MM.1S (cell line): Measurements from ENCODE around the gene FABP6.

Experiments used
- DNase-seq: peaks from one replicate; pipeline ENCODE4 v3.0.0-alpha.2; 2015
- H2AFZ ChIP-seq: fragments of 300-600 bp; sonication (generic); 2 replicates; pipeline ENCODE4 v1.6.0; 2016; ENCODE audit warnings: antibody characterized with exemption, low read length
- H3F3A ChIP-seq: fragments of 300-600 bp; sonication (generic); 2 replicates; pipeline ENCODE4 v1.6.1; 2016; ENCODE audit warnings: mild to moderate bottlenecking, antibody characterized with exemption, low read length, moderate library complexity, mixed read lengths; ENCODE audit not compliant: insufficient read depth
- H3K27ac ChIP-seq: fragments of 300-600 bp; sonication (generic); 2 replicates; pipeline ENCODE4 v1.5.1; 2016; ENCODE audit warnings: mild to moderate bottlenecking, low read length
- H3K27me3 ChIP-seq: fragments of 300-600 bp; sonication (generic); replicated peaks from 2 replicates; pipeline ENCODE4 v1.6.0; 2016; ENCODE audit warnings: low read length; ENCODE audit not compliant: insufficient read depth
- H3K36me3 ChIP-seq: fragments of 300-600 bp; sonication (generic); replicated peaks from 2 replicates; pipeline ENCODE4 v1.6.1; 2016; ENCODE audit warnings: mild to moderate bottlenecking, low read length, mixed read lengths; ENCODE audit not compliant: insufficient read depth
- H3K4me1 ChIP-seq: fragments of 300-600 bp; sonication (generic); 2 replicates; pipeline ENCODE4 v1.6.1; 2016; ENCODE audit warnings: low read length, mixed read lengths
- H3K4me2 ChIP-seq: fragments of 300-600 bp; sonication (generic); 2 replicates; pipeline ENCODE4 v1.6.0; 2016; ENCODE audit warnings: low read depth, low read length
- H3K4me3 ChIP-seq: fragments of 300-600 bp; sonication (generic); 2 replicates; pipeline ENCODE4 v1.5.1; 2016; ENCODE audit warnings: low read length, mixed read lengths
- H3K79me2 ChIP-seq: fragments of 300-600 bp; sonication (generic); 2 replicates; pipeline ENCODE4 v1.6.1; 2016; ENCODE audit warnings: mixed run types, low read length, mixed read lengths
- H3K9ac ChIP-seq: fragments of 300-600 bp; sonication (generic); 2 replicates; pipeline ENCODE4 v1.6.1; 2016; ENCODE audit warnings: low read length, mixed read lengths
- H3K9me2 ChIP-seq: fragments of 300-600 bp; sonication (generic); replicated peaks from 2 replicates; pipeline ENCODE4 v1.6.1; 2016; ENCODE audit warnings: mild to moderate bottlenecking, low read length, mixed read lengths; ENCODE audit not compliant: insufficient read depth
- H3K9me3 ChIP-seq: fragments of 300-600 bp; sonication (generic); replicated peaks from 2 replicates; pipeline ENCODE4 v1.6.1; 2016; ENCODE audit warnings: mild to moderate bottlenecking, low read length, mixed read lengths; ENCODE audit not compliant: insufficient read depth
- H4K20me1 ChIP-seq: fragments of 300-600 bp; sonication (generic); 2 replicates; pipeline ENCODE4 v1.6.1; 2016; ENCODE audit warnings: mild to moderate bottlenecking, low read length, moderate library complexity, mixed read lengths; ENCODE audit not compliant: insufficient read depth
- EZH2 ChIP-seq: fragments of 300-600 bp; sonication (generic); optimal IDR thresholded peaks from 2 replicates; pipeline ENCODE3; 2017; ENCODE audit warnings: low read depth, mild to moderate bottlenecking, antibody characterized with exemption, low read length, mixed read lengths
- EZH2phosphoT487 ChIP-seq: fragments of 300-600 bp; sonication (generic); IDR thresholded peaks from 2 replicates; pipeline ENCODE4 v1.6.1; 2018; ENCODE audit warnings: antibody characterized with exemption, low read length
- TF ChIP-seq, protein P1 (sequence below): fragments of 300-600 bp; sonication (generic); IDR thresholded peaks from 2 replicates; pipeline ENCODE4 v1.5.1; 2016; ENCODE audit warnings: antibody characterized with exemption, low read length, mixed read lengths

FABP6 gene

GRCh38 chr5:160269017-160269416 is 39.7 kb downstream of the FABP6 start:
- Histone ChIP-seq H3F3A (no peaks in the 10 kb centered on the region), H2AFZ (no peak overlapping the region), H3K79me2 (no peaks in the 10 kb centered on the region), H3K27me3 (no peaks in the 10 kb centered on the region), H3K36me3 (no peaks in the 10 kb centered on the region), H4K20me1 (no peaks in the 10 kb centered on the region), H3K4me1 (no peaks in the 10 kb centered on the region), H3K4me2 (no peak overlapping the region), H3K9me2 (no peaks in the 10 kb centered on the region), H3K27ac (no peak overlapping the region), H3K9ac (no peak overlapping the region), H3K9me3 (no peaks in the 10 kb centered on the region), H3K4me3 (no peak overlapping the region)
- TF ChIP-seq, protein P1, sequence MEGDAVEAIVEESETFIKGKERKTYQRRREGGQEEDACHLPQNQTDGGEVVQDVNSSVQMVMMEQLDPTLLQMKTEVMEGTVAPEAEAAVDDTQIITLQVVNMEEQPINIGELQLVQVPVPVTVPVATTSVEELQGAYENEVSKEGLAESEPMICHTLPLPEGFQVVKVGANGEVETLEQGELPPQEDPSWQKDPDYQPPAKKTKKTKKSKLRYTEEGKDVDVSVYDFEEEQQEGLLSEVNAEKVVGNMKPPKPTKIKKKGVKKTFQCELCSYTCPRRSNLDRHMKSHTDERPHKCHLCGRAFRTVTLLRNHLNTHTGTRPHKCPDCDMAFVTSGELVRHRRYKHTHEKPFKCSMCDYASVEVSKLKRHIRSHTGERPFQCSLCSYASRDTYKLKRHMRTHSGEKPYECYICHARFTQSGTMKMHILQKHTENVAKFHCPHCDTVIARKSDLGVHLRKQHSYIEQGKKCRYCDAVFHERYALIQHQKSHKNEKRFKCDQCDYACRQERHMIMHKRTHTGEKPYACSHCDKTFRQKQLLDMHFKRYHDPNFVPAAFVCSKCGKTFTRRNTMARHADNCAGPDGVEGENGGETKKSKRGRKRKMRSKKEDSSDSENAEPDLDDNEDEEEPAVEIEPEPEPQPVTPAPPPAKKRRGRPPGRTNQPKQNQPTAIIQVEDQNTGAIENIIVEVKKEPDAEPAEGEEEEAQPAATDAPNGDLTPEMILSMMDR = no peak
- TF ChIP-seq EZH2 (no peak), EZH2phosphoT487 (no peak)
- no peak for DNase-seq

DNA sequence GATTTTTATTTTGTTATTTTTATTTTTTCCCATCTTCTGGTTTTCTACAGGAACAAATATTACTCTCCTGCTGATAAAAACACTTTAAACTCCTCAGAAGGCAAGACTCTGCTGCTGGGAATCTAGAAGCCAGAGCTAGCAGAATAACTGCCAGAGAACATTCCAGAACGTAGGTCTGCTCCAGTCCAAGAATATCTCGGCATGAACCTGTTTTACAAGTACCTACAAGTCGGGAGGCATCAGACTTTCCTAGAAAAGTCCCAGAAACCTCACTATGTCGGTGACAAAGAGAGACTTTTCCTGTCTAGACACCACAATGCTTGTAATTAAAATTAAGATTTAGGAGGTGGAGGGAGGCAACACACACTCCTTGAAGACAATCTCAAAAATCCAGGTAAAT is 41.4 kb downstream of the FABP6 start:
- Histone ChIP-seq H3K79me2 (no peaks in the 10 kb centered on the region), H3K4me1 (no peaks in the 10 kb centered on the region), H3K9ac (no peak overlapping the region), H3K27me3 (no peaks in the 10 kb centered on the region), H4K20me1 (no peaks in the 10 kb centered on the region), H3K9me2 (no peaks in the 10 kb centered on the region), H3K4me3 (no peak overlapping the region), H3K36me3 (no peaks in the 10 kb centered on the region), H3F3A (no peaks in the 10 kb centered on the region), H3K4me2 (no peak overlapping the region), H3K9me3 (no peaks in the 10 kb centered on the region), H2AFZ (no peak overlapping the region), H3K27ac (no peak overlapping the region)
- TF ChIP-seq EZH2 (no peak), EZH2phosphoT487 (no peak)
- TF ChIP-seq, protein P1 = no peak
- no peak for DNase-seq

GRCh38 chr5:160271396-160271795 is 42.1 kb downstream of the FABP6 start:
- no peak overlapping the region for H3K4me2 ChIP-seq
- no peak overlapping the region for H3K27ac ChIP-seq
- no peaks in the 10 kb centered on the region for H3K9me3 ChIP-seq
- TF ChIP-seq EZH2 (no peak), EZH2phosphoT487 (no peak)
- TF ChIP-seq, protein P1 = no peak
- H3K27me3 ChIP-seq = no peaks in the 10 kb centered on the region
- H4K20me1 ChIP-seq = no peaks in the 10 kb centered on the region
- H3K9me2 ChIP-seq = no peaks in the 10 kb centered on the region
- H3K9ac ChIP-seq = no peak overlapping the region
- no peaks in the 10 kb centered on the region for H3K79me2 ChIP-seq
- no peak overlapping the region for H2AFZ ChIP-seq
- H3F3A ChIP-seq = no peaks in the 10 kb centered on the region
- DNase-seq = no peak
- no peak overlapping the region for H3K4me3 ChIP-seq
- H3K36me3 ChIP-seq = no peaks in the 10 kb centered on the region
- H3K4me1 ChIP-seq = no peaks in the 10 kb centered on the region

GRCh38 chr5:160271836-160272235 is 42.5 kb downstream of the FABP6 start:
- no peak overlapping the region for H3K4me3 ChIP-seq
- no peak overlapping the region for H2AFZ ChIP-seq
- no peaks in the 10 kb centered on the region for H4K20me1 ChIP-seq
- no peaks in the 10 kb centered on the region for H3K27me3 ChIP-seq
- no peaks in the 10 kb centered on the region for H3K9me3 ChIP-seq
- no peaks in the 10 kb centered on the region for H3K9me2 ChIP-seq
- H3K27ac ChIP-seq = no peak overlapping the region
- no peak overlapping the region for H3K4me2 ChIP-seq
- TF ChIP-seq, protein P1 = no peak
- no peak for TF ChIP-seq EZH2phosphoT487
- no peak for TF ChIP-seq EZH2
- no peak for DNase-seq
- H3K4me1 ChIP-seq = no peaks in the 10 kb centered on the region
- no peak overlapping the region for H3K9ac ChIP-seq
- H3K36me3 ChIP-seq = no peaks in the 10 kb centered on the region
- H3F3A ChIP-seq = no peaks in the 10 kb centered on the region
- H3K79me2 ChIP-seq = no peaks in the 10 kb centered on the region
